Anterior cingulate cortex (tissue), 58 donors: ENCODE measurements around the gene MVB12B.

Source experiments
- DNase-seq, 58 donors: peaks; one replicate each; lab custom pipeline; 2025; lab: John Stamatoyannopoulos, UW

MVB12B gene

GRCh38 chr9:126301985-126302603 is 24.5 kb upstream of the MVB12B start:
- DNase-seq, result peak in 36 of 58 donors; percentile 8 to 81 (median 42)

- DNase-seq, result no peak
Measured at GRCh38 chr9:126302730-126303129, 23.9 kb upstream of the MVB12B start.

DNA sequence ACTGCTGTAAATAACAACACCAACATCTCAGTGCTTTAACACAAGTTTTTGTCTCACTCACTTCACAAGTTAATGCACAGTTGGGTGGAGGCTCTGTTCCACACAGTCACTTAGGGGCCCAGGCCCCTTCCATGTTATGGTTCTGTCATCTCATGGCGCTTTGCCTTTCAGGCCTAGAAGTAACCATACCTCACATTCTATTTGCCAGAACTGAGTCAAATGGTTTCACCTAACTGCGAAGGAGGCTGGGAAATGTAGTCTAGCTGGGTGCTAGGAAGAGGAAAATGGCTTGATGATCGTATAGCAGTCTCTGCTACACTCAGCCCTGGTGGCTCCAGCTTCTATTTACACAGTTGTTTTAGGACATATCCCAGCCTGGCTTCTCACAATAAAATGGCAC is 23.1 kb upstream of the MVB12B start:
- no peak for DNase-seq

DNA sequence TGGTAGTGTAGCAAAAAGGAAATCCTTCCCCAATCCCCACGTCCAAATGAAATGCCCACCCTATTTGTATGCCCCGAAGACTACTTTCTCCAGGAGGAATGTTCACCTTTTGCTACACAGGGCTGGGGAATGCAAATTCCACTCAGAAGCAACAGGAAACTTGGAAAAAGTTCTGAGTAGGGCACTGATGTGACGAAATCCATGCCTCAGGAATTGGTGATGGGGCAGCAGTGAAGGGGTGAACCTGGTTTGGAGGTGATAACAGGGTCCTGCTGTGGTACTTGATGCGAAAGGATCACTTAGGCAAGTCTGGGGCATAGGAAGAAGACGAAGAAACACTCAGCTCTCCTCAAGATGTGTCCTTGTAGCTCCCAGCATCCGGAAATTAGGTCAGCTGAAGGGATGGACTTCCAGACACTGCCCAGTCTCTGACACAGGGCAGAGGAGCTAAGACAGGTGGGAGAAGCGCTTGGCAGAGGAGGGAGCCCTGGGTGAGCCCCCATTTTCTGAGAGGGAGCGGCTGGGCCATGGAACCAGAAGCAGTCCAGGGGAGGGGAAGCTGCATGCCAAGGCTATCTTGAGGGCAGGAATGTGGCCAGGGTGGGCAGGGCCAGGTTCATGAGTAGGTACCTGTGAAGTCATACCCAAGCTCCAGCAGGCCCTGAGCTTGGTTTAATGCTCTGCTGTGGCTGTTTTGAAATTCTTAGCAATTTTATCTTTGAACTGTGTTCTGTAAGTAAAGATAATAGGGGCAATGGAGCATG is 22.2 kb upstream of the MVB12B start:
- DNase-seq, result no peak

DNA sequence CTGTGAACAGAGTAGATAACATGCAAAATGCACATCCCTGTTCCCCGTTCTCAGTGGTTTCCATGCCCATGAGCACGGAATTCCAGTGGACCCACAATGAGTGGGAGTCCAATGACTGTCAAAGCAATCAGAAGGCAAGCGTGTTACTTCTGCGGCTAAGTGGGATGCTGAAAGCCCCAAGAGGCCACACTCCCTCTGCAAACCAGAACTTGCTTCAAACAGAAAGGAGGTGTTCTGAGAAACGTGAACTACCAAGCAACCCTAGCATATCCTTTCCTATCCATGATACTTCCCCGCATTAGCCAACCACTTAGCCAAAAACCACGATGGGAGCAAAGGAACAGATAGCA is 21.7 kb upstream of the MVB12B start:
- DNase-seq, result no peak

- DNase-seq, result no peak
Measured at GRCh38 chr9:126306071-126306647, 20.5 kb upstream of the MVB12B start.

- peak in 50 of 58 donors; percentile 23 to 94 (median 70) for DNase-seq
Measured at GRCh38 chr9:126307322-126308061, 19.1 kb upstream of the MVB12B start.

DNA sequence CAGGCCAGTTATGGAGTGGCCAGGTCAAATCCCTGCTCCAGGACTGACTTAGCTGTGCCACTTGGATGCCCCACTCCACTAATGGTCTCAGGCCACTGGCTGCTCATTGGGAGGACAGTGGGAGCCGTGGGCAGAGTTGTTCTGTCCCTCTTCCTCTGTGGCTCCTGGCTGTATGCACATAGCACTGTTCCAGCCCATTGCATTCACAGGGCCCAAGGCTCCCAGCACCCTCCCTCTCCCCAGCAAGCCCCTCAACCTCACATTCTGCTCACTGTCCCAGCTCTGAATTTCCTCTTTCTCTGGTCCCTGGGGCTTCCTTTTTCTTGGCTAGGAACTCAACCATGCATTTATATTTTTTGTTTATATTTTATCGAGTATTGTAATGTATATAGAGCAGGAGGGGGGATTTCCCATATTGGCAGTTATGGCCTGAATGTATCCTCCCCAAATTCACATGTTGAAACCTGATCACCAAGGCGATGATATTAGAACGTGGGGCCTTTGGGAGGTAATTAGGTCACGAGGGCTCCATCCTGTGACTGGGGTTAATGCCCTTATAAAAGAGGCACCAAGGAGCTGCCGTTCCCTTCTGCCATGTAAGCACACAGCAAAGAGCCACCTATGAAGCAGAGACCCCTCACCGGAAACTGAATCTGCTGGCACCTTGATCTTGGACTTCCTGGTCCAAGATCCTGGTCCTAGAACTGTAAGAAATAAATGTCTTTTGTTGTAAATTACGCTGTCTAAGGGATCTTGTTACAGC is 17.0 kb upstream of the MVB12B start:
- DNase-seq, result no peak

- no peak for DNase-seq
Measured at GRCh38 chr9:126312584-126313551, 13.8 kb upstream of the MVB12B start.

DNA sequence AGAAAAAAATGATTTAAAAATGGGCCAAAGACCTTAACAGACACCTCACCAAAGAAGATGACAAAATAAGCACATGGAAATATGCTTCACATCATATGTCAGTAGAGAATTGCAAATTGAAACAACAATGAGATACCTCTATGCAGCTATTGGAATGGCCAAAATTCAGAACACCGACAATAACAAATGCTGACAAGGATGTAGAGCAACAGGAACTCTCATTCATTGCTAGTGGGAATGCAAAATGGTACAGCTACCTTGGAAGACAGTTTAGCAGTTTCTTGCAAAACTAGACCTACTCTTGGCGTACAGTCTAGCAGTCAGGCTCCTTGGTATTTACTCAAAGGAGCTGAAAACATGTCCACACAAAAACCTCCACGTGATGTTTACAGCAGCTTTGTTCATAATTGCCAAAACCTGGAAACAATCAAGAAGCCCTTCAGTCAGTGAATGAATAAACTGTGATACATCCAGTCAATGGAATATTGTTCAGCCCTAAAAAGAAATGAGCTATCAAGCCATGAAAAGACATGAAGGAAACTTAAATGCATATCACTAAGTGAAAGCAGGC is 10.5 kb upstream of the MVB12B start:
- no peak for DNase-seq

GRCh38 chr9:126317513-126317912 is 9.1 kb upstream of the MVB12B start:
- no peak for DNase-seq

- peak in 2 of 58 donors; percentile 36 to 39 for DNase-seq
Measured at GRCh38 chr9:126318858-126319257, 7.8 kb upstream of the MVB12B start.

DNA sequence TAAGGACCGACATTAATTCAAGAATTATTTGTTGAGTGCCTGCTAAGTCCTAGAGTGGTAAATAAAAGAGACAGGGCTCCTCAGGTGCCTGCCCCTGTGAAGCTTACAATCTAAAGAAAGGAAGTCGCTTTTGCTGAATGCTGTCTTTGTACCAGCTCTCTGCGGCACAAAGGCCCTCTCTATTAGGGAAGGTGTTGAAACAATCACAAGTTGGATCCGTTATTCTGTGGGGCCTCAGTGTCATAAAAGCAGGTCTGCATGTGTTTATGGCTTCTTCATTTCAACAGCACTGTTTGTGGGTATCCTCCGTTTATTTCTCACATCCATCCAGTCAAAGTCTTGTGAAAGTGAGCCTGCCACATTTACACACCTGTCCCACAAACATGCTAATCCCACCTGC is 7.0 kb upstream of the MVB12B start:
- no peak for DNase-seq

DNA sequence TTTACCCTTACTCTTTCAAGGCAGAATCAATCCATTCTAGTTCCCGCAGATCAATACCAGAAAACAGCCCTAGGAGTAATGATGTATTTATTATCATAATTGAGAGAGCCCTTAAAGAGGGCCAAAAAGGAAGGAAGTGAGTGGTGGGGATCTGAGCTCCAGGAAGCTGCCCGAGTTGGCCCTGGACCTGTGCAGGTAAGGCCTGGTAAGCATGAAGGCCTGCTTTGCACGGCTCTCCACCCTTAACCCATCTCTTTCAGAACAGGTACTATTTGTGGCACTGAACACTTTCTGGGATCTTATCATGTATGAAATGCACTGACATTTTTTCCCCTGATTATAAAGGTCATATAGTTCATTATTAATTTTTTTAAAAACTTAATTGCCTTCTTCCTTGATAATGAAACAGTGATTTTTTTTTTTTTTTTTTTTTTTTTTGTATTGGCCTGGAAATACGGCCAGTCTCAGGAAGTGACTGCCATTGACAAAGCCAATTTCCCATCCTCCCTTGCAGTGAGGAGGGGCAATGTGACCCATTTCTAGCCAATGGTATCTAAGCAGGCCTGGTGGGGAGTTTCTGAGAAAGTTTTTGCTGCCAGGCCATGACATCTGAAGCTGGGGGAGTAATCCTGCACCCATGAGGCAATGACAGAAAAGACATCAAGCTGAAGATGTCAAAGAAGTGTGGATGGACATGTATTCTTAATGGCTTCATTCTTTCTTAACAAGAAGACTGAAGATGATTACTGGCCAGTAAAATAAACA is 6.3 kb upstream of the MVB12B start:
- DNase-seq, result no peak

- DNase-seq, result no peak
Measured at GRCh38 chr9:126321742-126322141, 4.9 kb upstream of the MVB12B start.

GRCh38 chr9:126325821-126326220 is 808 bp upstream of the MVB12B start:
- DNase-seq, result no peak

DNA sequence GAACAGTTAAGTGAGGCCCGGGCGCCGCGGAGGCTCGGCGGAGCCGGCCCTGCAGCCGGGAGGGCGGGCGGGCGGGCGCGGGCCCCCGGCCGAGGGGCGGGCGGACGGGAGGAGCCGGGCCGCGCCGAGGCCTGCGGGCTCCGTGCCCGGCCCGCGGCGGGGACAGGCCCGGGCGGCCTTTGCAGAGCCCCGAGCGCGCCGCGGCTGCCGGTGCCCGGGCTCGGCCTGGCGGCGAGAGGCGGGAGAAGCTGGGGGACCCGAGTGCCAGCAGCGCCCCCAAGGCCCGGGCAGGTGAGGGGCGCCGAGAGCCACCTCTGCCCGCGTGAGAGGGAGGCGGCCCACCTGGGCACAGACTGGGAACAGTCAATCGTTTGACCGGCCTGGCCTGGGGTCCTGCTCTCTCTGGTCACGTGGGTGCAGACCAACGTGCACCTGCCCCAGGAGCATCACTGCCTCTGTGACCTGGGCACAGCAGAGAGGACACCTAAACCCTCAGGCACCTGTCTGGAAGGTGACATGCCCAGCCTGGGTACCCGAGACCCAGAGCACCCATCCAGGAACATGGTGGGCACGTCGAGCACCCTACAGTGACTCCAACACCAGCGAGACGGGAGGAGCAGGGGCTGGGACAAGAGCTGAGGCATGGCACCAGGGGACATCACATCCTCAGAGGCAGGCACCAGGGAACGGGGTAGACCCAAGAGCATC is 531 bp downstream of the MVB12B start:
- DNase-seq, result peak in 18 of 58 donors; percentile 37 to 73 (median 52)
